Testis (tissue), 3 donors: ENCODE measurements around the gene RGS12. TPM values are rescaled to one million over a fixed set of nuclear protein-coding genes. Genes with fewer than 3 reads are reported as not detected.

Source experiments
- DNase-seq: peaks from one replicate; pipeline ENCODE4 v3.0.0-alpha.2; 2019
- H3K27ac ChIP-seq, 2 donors: fragments of 200-600 bp; sonication (generic); one replicate each; pipeline ENCODE4 v1.5.1; 2019
- H3K27me3 ChIP-seq: fragments of 200-600 bp; sonication (generic); one replicate; pipeline ENCODE4 v1.5.1; 2019
- H3K36me3 ChIP-seq: fragments of 200-600 bp; sonication (generic); one replicate; pipeline ENCODE4 v1.5.1; 2017; ENCODE audit warnings: low read depth; ENCODE audit errors: missing control alignments
- H3K4me1 ChIP-seq: fragments of 200-600 bp; sonication (generic); one replicate; pipeline ENCODE4 v1.5.1; 2019
- H3K4me3 ChIP-seq, 2 donors: fragments of 200-600 bp; sonication (generic); one replicate each; pipeline ENCODE4 v1.5.1; 2017 to 2019
- H3K9me3 ChIP-seq: fragments of 200-600 bp; sonication (generic); one replicate; pipeline ENCODE4 v1.5.1; 2017
- CTCF ChIP-seq, 3 experiments: fragments of 450-650 bp in 2 of 3; fragments of 200-600 bp in 1 of 3; sonication (generic) in 1 of 3; IDR thresholded peaks; one replicate each; pipeline ENCODE4 v1.5.1; 2016 to 2019; ENCODE audit warnings: antibody characterized with exemption in 3 of 3, mild to moderate bottlenecking in 2 of 3, moderate library complexity in 1 of 3
- POLR2A ChIP-seq: fragments of 450-650 bp; IDR thresholded peaks from one replicate; pipeline ENCODE4 v1.6.1; 2017; ENCODE audit warnings: antibody characterized with exemption, mild to moderate bottlenecking, moderate library complexity
- WGBS, 2 donors: methylation state at CpG; one replicate each; pipeline ENCODE4 v1.1.5; 2018; 5-methylcytosine and 5-hydroxymethylcytosine counted together
- intact Hi-C: fragments of 100-400 bp; cut with DNase I; formaldehyde crosslinking; loops from one replicate; pipeline ENCODE4 v1.15.1; 2023; ENCODE audit warnings: low total_unique reads
- polyA plus RNA-seq: library from polyadenylated mRNA; stranded (reverse); fragments of 350-450 nt; fragmentation: Illumina TruSeq; extraction: RNeasy Lipid Tissue Mini Kit (QIAGEN cat#74804); gene quantifications from one replicate; pipeline ENCODE4 v1.2.3, GENCODE V29; 2014; ENCODE audit warnings: low read depth, low replicate concordance; ENCODE audit not compliant: insufficient read depth
- total RNA-seq, 2 donors: library from RNA; depleted of rRNA; stranded (reverse); fragments of >200 nt; gene quantifications; one replicate each; pipeline ENCODE4 v1.2.3, GENCODE V29; 2016

Gene RGS12
- total and polyA plus RNA-seq, 3 donors from 2014 or later, result 25.0 to 68.2 (median 39.0) TPM

- 92 to 98% methylated on average over 9 of the region's 9 CpGs for WGBS, 2 donors
- no peaks in the 10 kb centered on the region for H3K36me3 ChIP-seq
- no peaks in the 10 kb centered on the region for H3K9me3 ChIP-seq
- no peaks in the 10 kb centered on the region for H3K27me3 ChIP-seq
- no peak overlapping the region for H3K27ac ChIP-seq
- no peak for DNase-seq
- H3K4me1 ChIP-seq, result no peaks in the 10 kb centered on the region
- intact Hi-C loops, result no loop called here
- TF ChIP-seq POLR2A, result no peak
- TF ChIP-seq CTCF (IDR thresholded peaks at IDR 0.05), result no peak
- H3K4me3 ChIP-seq, result no peak overlapping the region
Observed at GRCh38 chr4:3332498-3332897, 39.7 kb downstream of the RGS12 start.

DNA sequence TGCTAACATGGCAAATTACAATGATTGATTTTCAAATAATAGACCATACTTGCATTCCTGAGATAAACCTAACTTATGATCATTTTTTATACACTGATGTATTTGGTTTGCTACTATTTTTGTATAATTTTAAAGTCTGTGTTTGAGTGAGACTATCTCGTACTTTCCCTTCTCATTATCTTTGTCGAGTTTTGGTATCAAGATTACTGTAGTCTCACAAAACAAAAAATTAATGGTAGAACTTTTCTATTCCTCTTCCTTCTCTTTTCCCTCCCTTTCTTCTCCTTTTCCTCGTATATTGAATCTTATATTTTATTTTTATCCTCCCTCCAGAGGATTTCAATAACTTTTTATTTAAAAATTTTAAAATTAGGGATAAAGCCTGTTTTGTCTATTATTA lies 41.5 kb downstream of the RGS12 start:
- 59 to 80% methylated on average over 3 of the region's 3 CpGs for WGBS, 2 donors
- H3K4me1 ChIP-seq, result no peaks in the 10 kb centered on the region
- no peaks in the 10 kb centered on the region for H3K9me3 ChIP-seq
- H3K27me3 ChIP-seq, result no peaks in the 10 kb centered on the region
- H3K4me3 ChIP-seq, result no peak overlapping the region
- DNase-seq, result no peak
- H3K27ac ChIP-seq, result no peak overlapping the region
- H3K36me3 ChIP-seq, result no peaks in the 10 kb centered on the region
- TF ChIP-seq POLR2A (no peak), CTCF (IDR thresholded peaks at IDR 0.05) (no peak)
- intact Hi-C loops, result no loop called here

- Histone ChIP-seq H3K27ac (no peak overlapping the region), H3K9me3 (no peaks in the 10 kb centered on the region), H3K4me3 (no peak overlapping the region), H3K27me3 (no peaks in the 10 kb centered on the region), H3K36me3 (no peaks in the 10 kb centered on the region), H3K4me1 (no peaks in the 10 kb centered on the region)
- intact Hi-C loops, result no loop called here
- TF ChIP-seq CTCF (IDR thresholded peaks at IDR 0.05), result no peak
- TF ChIP-seq POLR2A, result no peak
- DNase-seq, result no peak
- WGBS, 2 donors, result 73 to 79% methylated on average over 10 of the region's 10 CpGs
Observed at GRCh38 chr4:3335385-3335784, 42.6 kb downstream of the RGS12 start.

GRCh38 chr4:3335982-3336381 lies 43.2 kb downstream of the RGS12 start:
- 93 to 95% methylated on average over 7 of the region's 7 CpGs for WGBS, 2 donors
- no peak for TF ChIP-seq CTCF (IDR thresholded peaks at IDR 0.05)
- no peak for DNase-seq

More at GRCh38 chr4:3335982-3336381, 43.2 kb downstream of the RGS12 start:
- Histone ChIP-seq H3K27me3 (no peaks in the 10 kb centered on the region), H3K36me3 (no peaks in the 10 kb centered on the region), H3K4me3 (no peak overlapping the region), H3K9me3 (no peaks in the 10 kb centered on the region), H3K27ac (no peak overlapping the region), H3K4me1 (no peaks in the 10 kb centered on the region)
- intact Hi-C loops, result no loop called here
